ENCODE results near the gene SIX3.

Gene SIX3

GRCh38 chr2:44943693-44944101, 2.2 kb downstream of the SIX3 start:
- DNase-seq (ENCODE audit: low read depth in 2 of 2): no peak

- no peak for DNase-seq (ENCODE audit: low read depth in 2 of 2)
Observed at GRCh38 chr2:44944102-44944951, 2.8 kb downstream of the SIX3 start.

- DNase-seq (ENCODE audit: low read depth in 2 of 2): no peak
Observed at GRCh38 chr2:44944952-44945612, 3.6 kb downstream of the SIX3 start.

- no peak for DNase-seq (ENCODE audit: low read depth in 2 of 2)
Observed at GRCh38 chr2:44945676-44946371, 4.3 kb downstream of the SIX3 start.

GRCh38 chr2:44946372-44947027, 5.0 kb downstream of the SIX3 start:
- DNase-seq (ENCODE audit: low read depth in 2 of 2): no peak

- DNase-seq (ENCODE audit: low read depth in 2 of 2): no peak
Observed at GRCh38 chr2:44947028-44947375, 5.5 kb downstream of the SIX3 start.

- no peak for DNase-seq (ENCODE audit: low read depth in 2 of 2)
Observed at GRCh38 chr2:44948565-44949328, 7.2 kb downstream of the SIX3 start.

- DNase-seq (ENCODE audit: low read depth in 2 of 2): no peak
Observed at GRCh38 chr2:44949329-44950151, 8.0 kb downstream of the SIX3 start.

- no peak for DNase-seq (ENCODE audit: low read depth in 2 of 2)
Observed at GRCh38 chr2:44950646-44951045, 9.1 kb downstream of the SIX3 start.

GRCh38 chr2:44951124-44951523, 9.6 kb downstream of the SIX3 start:
- no peak for DNase-seq (ENCODE audit: low read depth in 2 of 2)

GRCh38 chr2:44951714-44952113, 10.2 kb downstream of the SIX3 start:
- no peak for DNase-seq (ENCODE audit: low read depth in 2 of 2)

- DNase-seq (ENCODE audit: low read depth in 2 of 2): no peak
Observed at GRCh38 chr2:44952143-44952805, 10.8 kb downstream of the SIX3 start.

GRCh38 chr2:44952806-44953498, 11.4 kb downstream of the SIX3 start:
- DNase-seq (ENCODE audit: low read depth in 2 of 2): no peak

- no peak for DNase-seq (ENCODE audit: low read depth in 2 of 2)
Observed at GRCh38 chr2:44953499-44953883, 12.0 kb downstream of the SIX3 start.

- DNase-seq (ENCODE audit: low read depth in 2 of 2): no peak
Observed at GRCh38 chr2:44954447-44954888, 13.0 kb downstream of the SIX3 start.

GRCh38 chr2:44954889-44955592, 13.5 kb downstream of the SIX3 start:
- DNase-seq (ENCODE audit: low read depth in 2 of 2): no peak

- DNase-seq (ENCODE audit: low read depth in 2 of 2): peak; percentile 33 to 58
Observed at GRCh38 chr2:44955593-44956392, 14.3 kb downstream of the SIX3 start.

GRCh38 chr2:44956843-44957242, 15.3 kb downstream of the SIX3 start:
- DNase-seq (ENCODE audit: low read depth in 2 of 2): no peak
